Fibroblast of lung (primary cell): ENCODE measurements around the gene PMEPA1. TPM values are rescaled to one million over a fixed set of nuclear protein-coding genes. Genes with fewer than 3 reads are reported as not detected.

Experiments used
- DNase-seq, 2 donors: peaks; one replicate each; pipeline versions ENCODE4 v3.0.0 to v3.0.0-alpha.2; 2010; ENCODE audit warnings: low read depth in 2 of 2
- H2AFZ ChIP-seq: 2 replicates; pipeline ENCODE4 v1.5.1; 2012; ENCODE audit warnings: low read length, control low read depth, inconsistent platforms
- H3K27ac ChIP-seq: 2 replicates; pipeline ENCODE4 v1.5.1; 2011; ENCODE audit warnings: low read length, control low read depth; ENCODE audit not compliant: insufficient read depth
- H3K27me3 ChIP-seq: 2 replicates; pipeline ENCODE4 v1.5.1; 2011; ENCODE audit warnings: mild to moderate bottlenecking, low read length; ENCODE audit not compliant: control insufficient read depth, insufficient read depth
- H3K36me3 ChIP-seq: 2 replicates; pipeline ENCODE4 v1.5.1; 2011; ENCODE audit warnings: low read length; ENCODE audit not compliant: control insufficient read depth, insufficient read depth
- H3K4me1 ChIP-seq: 2 replicates; pipeline ENCODE4 v1.5.1; 2011; ENCODE audit warnings: low read length; ENCODE audit not compliant: control insufficient read depth, insufficient read depth; ENCODE audit errors: extremely low read depth
- H3K4me2 ChIP-seq: 2 replicates; pipeline ENCODE4 v1.5.1; 2011; ENCODE audit warnings: low read length, control low read depth; ENCODE audit not compliant: insufficient read depth; ENCODE audit errors: extremely low read depth
- H3K4me3 ChIP-seq, 4 experiments: fragments of 200-600 bp in 1 of 4; sonication (generic) in 1 of 4; replicated peaks in 1 of 4; 2 replicates each; pipeline ENCODE4 v1.5.1; 2011 to 2016; ENCODE audit warnings: low read length in 4 of 4, low read depth in 3 of 4, mild to moderate bottlenecking in 3 of 4, control low read depth in 2 of 4, inconsistent platforms in 1 of 4, mixed read lengths in 1 of 4; ENCODE audit not compliant: insufficient read depth in 1 of 4; ENCODE audit errors: control extremely low read depth in 1 of 4
- H3K79me2 ChIP-seq: 2 replicates; pipeline ENCODE4 v1.5.1; 2012; ENCODE audit warnings: mild to moderate bottlenecking, low read length, inconsistent platforms; ENCODE audit not compliant: control insufficient read depth, insufficient read depth
- H3K9ac ChIP-seq: 2 replicates; pipeline ENCODE4 v1.5.1; 2011; ENCODE audit warnings: mild to moderate bottlenecking, low read length, control low read depth; ENCODE audit not compliant: insufficient read depth
- H3K9me3 ChIP-seq: 2 replicates; pipeline ENCODE4 v1.5.1; 2012; ENCODE audit warnings: low read depth, low read length; ENCODE audit not compliant: control insufficient read depth, insufficient read depth
- H4K20me1 ChIP-seq: 2 replicates; pipeline ENCODE4 v1.5.1; 2011; ENCODE audit warnings: low read length; ENCODE audit not compliant: control insufficient read depth, insufficient read depth; ENCODE audit errors: extremely low read depth
- EZH2 ChIP-seq: IDR thresholded peaks from 2 replicates; pipeline ENCODE4 v1.5.1; 2012; ENCODE audit warnings: low read length, control low read depth, mild to moderate bottlenecking; ENCODE audit errors: missing control alignments
- polyA plus RNA-seq, 2 donors: library from polyadenylated mRNA; depleted of rRNA in 1 of 2; stranded (reverse) in 1 of 2; unstranded in 1 of 2; fragments of >200 nt; gene quantifications; 2 replicates each; pipeline ENCODE4 v1.2.1, GENCODE V29; 2011 to 2012; ENCODE audit warnings: missing spikeins in 1 of 2
- total RNA-seq: library from RNA; depleted of rRNA; stranded (reverse); fragments of >200 nt; gene quantifications from 2 replicates; pipeline ENCODE4 v1.2.1, GENCODE V29; 2014
- TF ChIP-seq, protein P1 (sequence below), 2 donors: IDR thresholded peaks in 1 of 2; conservative IDR thresholded peaks in 1 of 2; 1 replicate in 1 of 2; 2 replicates in 1 of 2; pipeline ENCODE4 v1.5.1; 2011 to 2012; ENCODE audit warnings: low read length in 2 of 2, control low read depth in 1 of 2, inconsistent platforms in 1 of 2, low read depth in 1 of 2, mild to moderate bottlenecking in 1 of 2

The PMEPA1 gene
- total and polyA plus RNA-seq, 2 donors (not counting 1 experiment from before 2014, with no cell fraction given) = 0.19 to 0.33 TPM

DNA sequence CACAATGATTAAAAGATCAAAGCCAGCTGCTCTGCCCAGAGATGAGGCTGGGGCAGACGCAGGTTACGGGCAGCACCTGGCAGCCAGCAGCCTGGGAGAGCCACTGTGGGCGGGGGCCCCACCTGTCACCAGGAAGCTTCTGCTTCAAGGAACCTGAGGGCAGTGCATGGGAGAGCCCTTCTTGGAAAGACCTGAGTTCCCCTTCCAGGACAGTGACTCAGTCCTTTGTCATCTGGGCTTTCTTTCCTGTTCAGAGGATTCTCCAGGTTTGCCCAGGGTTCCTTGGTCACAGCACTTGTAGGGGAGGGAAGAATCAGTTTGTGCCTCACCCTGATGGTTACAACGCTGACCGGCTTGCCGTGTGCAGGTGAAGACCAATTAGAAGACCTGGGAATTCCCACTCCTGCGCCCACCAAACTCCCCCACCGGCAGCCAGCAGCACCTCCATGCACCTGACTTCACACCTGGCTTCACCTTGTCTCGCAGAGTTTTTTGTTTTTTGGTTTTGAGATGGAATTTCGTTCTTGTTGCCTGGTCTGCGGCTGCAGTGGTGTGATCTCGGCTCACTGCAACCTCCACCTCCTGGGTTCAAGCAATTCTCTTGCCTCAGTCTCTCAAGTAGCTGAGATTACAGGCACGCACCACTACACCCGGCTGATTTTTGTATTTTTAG, 91.6 kb downstream of the PMEPA1 start:
- H3K36me3 ChIP-seq = no peaks in the 10 kb centered on the region
- H3K4me2 ChIP-seq = no peak overlapping the region
- TF ChIP-seq, protein P1, sequence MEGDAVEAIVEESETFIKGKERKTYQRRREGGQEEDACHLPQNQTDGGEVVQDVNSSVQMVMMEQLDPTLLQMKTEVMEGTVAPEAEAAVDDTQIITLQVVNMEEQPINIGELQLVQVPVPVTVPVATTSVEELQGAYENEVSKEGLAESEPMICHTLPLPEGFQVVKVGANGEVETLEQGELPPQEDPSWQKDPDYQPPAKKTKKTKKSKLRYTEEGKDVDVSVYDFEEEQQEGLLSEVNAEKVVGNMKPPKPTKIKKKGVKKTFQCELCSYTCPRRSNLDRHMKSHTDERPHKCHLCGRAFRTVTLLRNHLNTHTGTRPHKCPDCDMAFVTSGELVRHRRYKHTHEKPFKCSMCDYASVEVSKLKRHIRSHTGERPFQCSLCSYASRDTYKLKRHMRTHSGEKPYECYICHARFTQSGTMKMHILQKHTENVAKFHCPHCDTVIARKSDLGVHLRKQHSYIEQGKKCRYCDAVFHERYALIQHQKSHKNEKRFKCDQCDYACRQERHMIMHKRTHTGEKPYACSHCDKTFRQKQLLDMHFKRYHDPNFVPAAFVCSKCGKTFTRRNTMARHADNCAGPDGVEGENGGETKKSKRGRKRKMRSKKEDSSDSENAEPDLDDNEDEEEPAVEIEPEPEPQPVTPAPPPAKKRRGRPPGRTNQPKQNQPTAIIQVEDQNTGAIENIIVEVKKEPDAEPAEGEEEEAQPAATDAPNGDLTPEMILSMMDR (conservative IDR thresholded peaks at IDR 0.05 in 1 of 2, IDR thresholded peaks at IDR 0.05 in 1 of 2; ENCODE audit: low read depth in 1 of 2, low read length in 2 of 2) = no peak
- TF ChIP-seq EZH2 = no peak
- no peaks in the 10 kb centered on the region for H4K20me1 ChIP-seq
- no peaks in the 10 kb centered on the region for H3K4me1 ChIP-seq
- no peaks in the 10 kb centered on the region for H3K27me3 ChIP-seq
- H3K9ac ChIP-seq = no peak overlapping the region
- no peak for DNase-seq
- H2AFZ ChIP-seq = no peak overlapping the region
- H3K79me2 ChIP-seq = no peaks in the 10 kb centered on the region
- H3K27ac ChIP-seq = no peak overlapping the region
- no peaks in the 10 kb centered on the region for H3K9me3 ChIP-seq
- H3K4me3 ChIP-seq = no peak overlapping the region

DNA sequence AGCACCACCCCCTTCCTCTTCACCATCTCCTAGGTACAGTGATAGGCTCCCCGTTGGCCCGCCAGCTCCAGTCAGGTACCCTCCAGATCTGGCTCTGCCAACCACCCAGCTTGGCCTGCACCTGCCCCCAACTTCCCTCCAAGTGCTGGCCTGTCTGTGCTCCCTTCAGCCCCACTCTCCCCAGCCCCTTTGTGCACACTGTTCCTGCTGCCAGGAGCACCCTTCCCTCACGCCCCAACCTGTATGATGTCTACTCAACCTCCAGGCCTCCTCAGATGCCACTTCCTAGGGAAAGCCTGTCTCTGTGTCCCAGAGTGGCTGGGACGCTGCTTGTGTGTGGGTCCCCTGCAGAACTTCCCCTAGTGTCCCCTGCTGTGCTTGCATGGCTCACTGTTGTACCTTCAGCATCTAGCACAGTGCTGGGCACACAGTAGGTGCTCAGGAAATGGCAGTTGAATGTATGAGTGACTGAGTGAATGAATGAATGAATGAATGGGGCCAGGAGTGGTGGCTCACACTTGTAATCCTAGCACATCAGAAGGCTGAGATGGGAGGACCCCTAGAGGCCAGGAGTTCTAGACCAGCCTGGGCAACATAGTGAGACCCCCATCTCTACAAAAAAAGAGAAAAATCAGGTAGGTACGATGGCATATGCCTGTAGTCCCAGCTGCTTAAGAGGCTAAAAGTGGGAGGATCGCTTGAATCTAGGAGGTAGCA, 92.6 kb downstream of the PMEPA1 start:
- H3K9ac ChIP-seq = no peak overlapping the region
- H3K4me1 ChIP-seq = no peaks in the 10 kb centered on the region
- H4K20me1 ChIP-seq = no peaks in the 10 kb centered on the region
- no peak for DNase-seq
- H3K27me3 ChIP-seq = no peaks in the 10 kb centered on the region
- H3K36me3 ChIP-seq = no peaks in the 10 kb centered on the region
- H3K27ac ChIP-seq = no peak overlapping the region
- no peak overlapping the region for H3K4me2 ChIP-seq
- no peaks in the 10 kb centered on the region for H3K9me3 ChIP-seq
- TF ChIP-seq, protein P1 (conservative IDR thresholded peaks at IDR 0.05 in 1 of 2, IDR thresholded peaks at IDR 0.05 in 1 of 2; ENCODE audit: low read depth in 1 of 2, low read length in 2 of 2) = no peak
- H3K79me2 ChIP-seq = no peaks in the 10 kb centered on the region
- H3K4me3 ChIP-seq = no peak overlapping the region
- no peak overlapping the region for H2AFZ ChIP-seq

- H3K27ac ChIP-seq = no peak overlapping the region
- no peaks in the 10 kb centered on the region for H3K27me3 ChIP-seq
- no peak for DNase-seq
These were observed 93.5 kb downstream of the PMEPA1 start for GRCh38 chr20:57616143-57616951.

More at GRCh38 chr20:57616143-57616951, 93.5 kb downstream of the PMEPA1 start:
- Histone ChIP-seq H2AFZ (no peak overlapping the region), H3K36me3 (no peaks in the 10 kb centered on the region), H4K20me1 (no peaks in the 10 kb centered on the region), H3K79me2 (no peaks in the 10 kb centered on the region), H3K4me1 (no peaks in the 10 kb centered on the region), H3K9ac (no peak overlapping the region), H3K4me2 (no peak overlapping the region), H3K9me3 (no peaks in the 10 kb centered on the region), H3K4me3 (no peak overlapping the region)
- no peak for TF ChIP-seq EZH2
- TF ChIP-seq, protein P1 (conservative IDR thresholded peaks at IDR 0.05 in 1 of 2, IDR thresholded peaks at IDR 0.05 in 1 of 2; ENCODE audit: low read depth in 1 of 2, low read length in 2 of 2) = no peak
